ENCODE measurements around the gene TANK. TPM values are rescaled to one million over a fixed set of nuclear protein-coding genes. Genes with fewer than 3 reads are reported as not detected.
"Not testable (repeated sequence)": the region's sequence is repeated elsewhere in the genome, so short reads cannot be mapped to it uniquely, and the experiment has no call there.

The TANK gene
- total RNA-seq, 1 donor from 2014 or later, result 45.4 TPM

DNA sequence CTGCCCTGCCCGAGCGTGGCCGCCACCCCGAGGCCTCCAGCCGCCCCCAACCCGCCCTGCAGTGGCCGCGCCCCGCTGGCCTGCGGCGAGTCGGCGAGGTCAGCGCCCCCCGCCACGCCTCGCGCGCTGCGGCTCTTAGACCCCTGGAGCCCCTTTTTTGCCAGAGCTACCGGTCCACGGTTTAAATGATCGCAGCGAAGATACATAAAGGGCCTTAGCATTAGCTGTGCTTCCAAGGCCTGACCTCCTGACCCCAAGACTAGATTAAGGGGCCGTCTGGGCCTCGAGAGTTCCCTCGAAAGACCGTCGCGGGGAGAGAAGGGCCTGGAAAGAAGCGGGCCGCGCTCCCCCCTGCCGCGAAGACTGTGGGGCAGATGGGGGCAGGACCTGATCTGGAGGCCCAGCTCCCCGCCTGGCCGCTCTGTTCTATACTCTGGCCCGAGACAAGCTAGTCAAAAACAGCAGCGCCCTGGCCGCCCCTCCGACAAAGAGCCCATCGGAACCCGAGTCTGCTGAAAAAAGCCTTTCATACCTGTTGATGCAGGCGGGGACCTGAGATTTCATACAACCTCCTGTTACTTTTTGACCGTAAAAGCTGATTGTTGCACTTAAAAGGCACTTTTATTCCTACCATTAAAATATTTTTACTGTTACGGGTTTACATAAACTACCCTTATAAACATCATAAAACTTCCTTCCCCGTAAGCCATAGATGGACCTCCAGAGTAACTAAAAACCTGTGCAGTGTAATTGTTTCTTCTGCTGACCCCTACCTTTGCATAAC, 79.3 kb downstream of the TANK start:
- Mint-ChIP-seq H3K36me3 (ENCODE audit: low read depth) (peaks cover 1% of the 10 kb centered on the region), H3K27me3 (ENCODE audit: low read depth) (peaks cover 2% of the 10 kb centered on the region), H3K27ac (ENCODE audit: unreplicated experiment) (no peak overlapping the region), H3K9me3 (ENCODE audit: low read depth) (no peaks in the 10 kb centered on the region), H3K4me1 (ENCODE audit: low read depth) (peaks cover 19% of the 10 kb centered on the region), H3K4me3 (ENCODE audit: unreplicated experiment) (peak overlapping the region; percentile 31)
- TF ChIP-seq, protein P1, sequence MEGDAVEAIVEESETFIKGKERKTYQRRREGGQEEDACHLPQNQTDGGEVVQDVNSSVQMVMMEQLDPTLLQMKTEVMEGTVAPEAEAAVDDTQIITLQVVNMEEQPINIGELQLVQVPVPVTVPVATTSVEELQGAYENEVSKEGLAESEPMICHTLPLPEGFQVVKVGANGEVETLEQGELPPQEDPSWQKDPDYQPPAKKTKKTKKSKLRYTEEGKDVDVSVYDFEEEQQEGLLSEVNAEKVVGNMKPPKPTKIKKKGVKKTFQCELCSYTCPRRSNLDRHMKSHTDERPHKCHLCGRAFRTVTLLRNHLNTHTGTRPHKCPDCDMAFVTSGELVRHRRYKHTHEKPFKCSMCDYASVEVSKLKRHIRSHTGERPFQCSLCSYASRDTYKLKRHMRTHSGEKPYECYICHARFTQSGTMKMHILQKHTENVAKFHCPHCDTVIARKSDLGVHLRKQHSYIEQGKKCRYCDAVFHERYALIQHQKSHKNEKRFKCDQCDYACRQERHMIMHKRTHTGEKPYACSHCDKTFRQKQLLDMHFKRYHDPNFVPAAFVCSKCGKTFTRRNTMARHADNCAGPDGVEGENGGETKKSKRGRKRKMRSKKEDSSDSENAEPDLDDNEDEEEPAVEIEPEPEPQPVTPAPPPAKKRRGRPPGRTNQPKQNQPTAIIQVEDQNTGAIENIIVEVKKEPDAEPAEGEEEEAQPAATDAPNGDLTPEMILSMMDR (IDR thresholded peaks at IDR 0.05), result no peak
- no peak for DNase-seq (ENCODE audit: low spot score)

DNA sequence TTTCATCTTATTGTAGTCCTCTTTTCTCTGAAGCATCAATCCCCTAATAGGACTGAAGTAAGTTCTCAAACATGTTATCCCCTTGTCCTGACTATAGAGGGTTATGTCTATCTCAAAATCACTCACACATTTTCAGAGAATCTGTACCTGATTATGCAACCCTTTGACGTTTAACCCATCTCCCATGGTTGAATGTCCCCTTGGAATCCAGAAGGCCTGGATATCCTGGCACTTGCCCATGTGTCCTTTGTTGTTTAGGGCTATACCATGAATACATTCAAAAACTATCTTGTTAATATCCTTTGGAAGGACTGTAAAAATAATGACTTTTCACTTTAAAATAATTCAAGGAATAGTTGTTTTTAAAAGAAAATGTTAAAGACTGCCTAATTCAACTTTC, 81.7 kb downstream of the TANK start:
- no peak overlapping the region for H3K27ac Mint-ChIP-seq (ENCODE audit: unreplicated experiment)
- no peak overlapping the region for H3K4me3 Mint-ChIP-seq (ENCODE audit: unreplicated experiment)
- TF ChIP-seq, protein P1 (IDR thresholded peaks at IDR 0.05), result no peak
- peaks cover 19% of the 10 kb centered on the region for H3K4me1 Mint-ChIP-seq (ENCODE audit: low read depth)
- H3K36me3 Mint-ChIP-seq (ENCODE audit: low read depth), result peaks cover 1% of the 10 kb centered on the region
- H3K27me3 Mint-ChIP-seq (ENCODE audit: low read depth), result peaks cover 7% of the 10 kb centered on the region
- H3K9me3 Mint-ChIP-seq (ENCODE audit: low read depth), result no peaks in the 10 kb centered on the region
- no peak for DNase-seq (ENCODE audit: low spot score)

DNA sequence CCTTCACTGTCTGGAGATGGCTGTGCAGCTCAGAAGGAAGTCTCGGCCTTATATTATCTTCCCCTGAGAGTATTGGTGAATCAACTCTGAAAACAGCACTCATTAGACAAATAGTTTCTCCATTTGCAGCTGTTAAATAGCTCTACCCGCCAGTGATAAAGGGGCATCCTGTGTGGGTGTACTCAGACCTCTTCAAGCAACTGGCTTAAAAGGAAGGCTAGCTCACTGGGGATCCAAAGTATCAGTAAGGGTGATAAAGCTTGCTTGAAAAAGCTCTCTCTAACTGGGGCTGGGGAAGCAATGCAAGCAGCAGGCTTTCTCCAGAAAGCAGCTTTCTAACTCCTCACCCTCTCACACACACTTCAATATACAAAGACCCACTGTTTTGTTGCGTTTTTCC, 83.1 kb downstream of the TANK start:
- no peak overlapping the region for H3K27ac Mint-ChIP-seq (ENCODE audit: unreplicated experiment)
- peaks cover 14% of the 10 kb centered on the region for H3K27me3 Mint-ChIP-seq (ENCODE audit: low read depth)
- H3K4me1 Mint-ChIP-seq (ENCODE audit: low read depth), result peaks cover 6% of the 10 kb centered on the region

DNA sequence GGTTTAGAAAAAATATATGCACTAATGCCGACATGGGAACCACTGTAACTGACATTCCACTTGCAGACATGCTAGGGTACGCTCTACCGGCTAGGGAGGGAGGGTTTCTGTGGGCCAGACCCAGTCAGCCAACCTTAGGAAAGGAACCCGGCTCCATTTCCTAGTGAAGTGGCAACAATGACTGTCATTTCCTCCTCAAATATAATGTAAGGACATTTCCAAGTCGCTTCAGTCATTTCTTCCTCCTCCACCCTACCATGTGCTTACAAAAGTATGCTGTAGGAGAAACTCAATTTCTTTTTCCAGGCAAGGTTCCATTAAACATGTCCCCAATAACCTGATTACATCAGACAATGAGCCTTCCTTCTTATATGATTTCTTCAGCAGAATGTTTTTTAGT, 83.7 kb downstream of the TANK start:
- Mint-ChIP-seq H3K4me1 (ENCODE audit: low read depth) (peaks cover 3% of the 10 kb centered on the region), H3K4me3 (ENCODE audit: unreplicated experiment) (no peak overlapping the region), H3K27ac (ENCODE audit: unreplicated experiment) (no peak overlapping the region), H3K9me3 (ENCODE audit: low read depth) (no peaks in the 10 kb centered on the region), H3K36me3 (ENCODE audit: low read depth) (no peaks in the 10 kb centered on the region), H3K27me3 (ENCODE audit: low read depth) (peaks cover 14% of the 10 kb centered on the region)
- no peak for DNase-seq (ENCODE audit: low spot score)
- TF ChIP-seq, protein P1 (IDR thresholded peaks at IDR 0.05), result no peak

More for the DNA sequence above, 83.1 kb downstream of the TANK start:
- TF ChIP-seq, protein P1 (IDR thresholded peaks at IDR 0.05), result no peak
- no peaks in the 10 kb centered on the region for H3K9me3 Mint-ChIP-seq (ENCODE audit: low read depth)
- DNase-seq (ENCODE audit: low spot score), result no peak
- no peaks in the 10 kb centered on the region for H3K36me3 Mint-ChIP-seq (ENCODE audit: low read depth)
- H3K4me3 Mint-ChIP-seq (ENCODE audit: unreplicated experiment), result no peak overlapping the region

DNA sequence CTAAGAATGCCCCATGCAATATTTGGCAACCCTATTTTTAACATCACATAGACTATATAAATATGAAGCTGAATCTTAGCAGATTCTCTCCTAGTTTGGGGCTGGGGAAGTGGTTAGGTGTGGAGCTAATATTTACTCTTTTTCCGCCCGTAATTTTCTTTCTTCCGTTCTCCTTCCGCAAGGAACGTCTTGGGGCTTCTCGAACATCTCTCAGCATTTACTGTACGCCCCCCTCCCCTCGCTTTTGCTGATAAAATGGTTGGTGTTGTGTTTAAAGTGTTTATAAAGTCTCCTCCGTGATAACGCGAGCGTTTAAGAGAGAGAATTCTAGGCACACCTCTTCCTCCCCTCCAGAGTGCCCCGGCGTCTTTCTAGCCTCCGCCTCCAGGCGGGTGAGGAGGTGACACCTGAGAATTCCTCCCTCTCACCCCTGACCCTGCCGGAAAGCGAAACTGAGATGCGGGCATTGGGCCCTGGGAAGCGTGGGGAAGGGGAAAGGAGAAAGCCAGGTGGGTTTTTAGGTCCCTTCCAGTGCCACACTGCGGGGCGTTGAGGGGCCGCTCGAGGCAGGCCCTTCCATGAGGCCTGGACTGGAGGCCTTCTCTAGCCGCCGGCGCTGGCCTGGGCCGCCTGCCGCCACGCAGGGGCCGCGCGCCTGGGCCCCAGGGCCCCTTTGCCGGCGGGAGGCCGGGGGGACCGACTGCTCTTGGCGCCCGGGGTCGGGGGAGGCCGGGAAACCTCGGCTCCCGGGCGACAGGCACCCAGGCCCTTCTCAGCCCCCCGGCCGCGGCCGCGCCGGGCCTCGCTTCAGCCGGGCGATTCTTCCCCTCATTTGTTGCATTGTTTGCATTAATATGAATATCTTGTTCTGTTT, 84.4 kb downstream of the TANK start:
- peaks cover 20% of the 10 kb centered on the region for H3K27me3 Mint-ChIP-seq (ENCODE audit: low read depth)
- not testable (repeated sequence) for H3K9me3 Mint-ChIP-seq (ENCODE audit: low read depth); H3K27ac Mint-ChIP-seq (ENCODE audit: unreplicated experiment); H3K4me3 Mint-ChIP-seq (ENCODE audit: unreplicated experiment); H3K4me1 Mint-ChIP-seq (ENCODE audit: low read depth); DNase-seq (ENCODE audit: low spot score); H3K36me3 Mint-ChIP-seq (ENCODE audit: low read depth)
